CD4-positive, alpha-beta memory T cell (primary cell): Measurements from ENCODE around the gene BCL6. TPM values are rescaled to one million over a fixed set of nuclear protein-coding genes. Genes with fewer than 3 reads are reported as not detected.

Source experiments
- CTCF ChIA-PET: fragments of 350-600 bp; sonication (Branson Sonifier 250); formaldehyde crosslinking; loops from one replicate; lab custom pipeline; 2021; ENCODE audit warnings: inconsistent platforms; ENCODE audit not compliant: partially characterized antibody; lab: Charles Lee
- POLR2A ChIA-PET: fragments of 350-600 bp; sonication (Branson Sonifier 250); formaldehyde crosslinking; loops from one replicate; lab custom pipeline; 2021; ENCODE audit not compliant: partially characterized antibody; lab: Charles Lee
- DNase-seq, 5 donors: peaks; one replicate each; pipeline versions ENCODE4 v3.0.0 to v3.0.0-alpha.2; 2020 to 2022; ENCODE audit warnings: mixed read lengths in 1 of 5
- H3K27ac ChIP-seq: one replicate; pipeline ENCODE4 v1.7.0; 2013; ENCODE audit warnings: low read depth, low read length
- H3K27me3 ChIP-seq: 2 replicates; pipeline ENCODE4 v1.7.0; 2013; ENCODE audit warnings: mild to moderate bottlenecking, low read length, moderate library complexity; ENCODE audit not compliant: insufficient read depth
- H3K36me3 ChIP-seq: 2 replicates; pipeline ENCODE4 v1.7.0; 2013; ENCODE audit warnings: mild to moderate bottlenecking, low read length, moderate library complexity; ENCODE audit not compliant: insufficient read depth
- H3K4me1 ChIP-seq: 2 replicates; pipeline ENCODE4 v1.7.0; 2013; ENCODE audit warnings: mild to moderate bottlenecking, low read length, moderate library complexity; ENCODE audit not compliant: insufficient read depth
- H3K4me3 ChIP-seq, 2 donors: one replicate each; pipeline ENCODE4 v1.7.0; 2013; ENCODE audit warnings: low read length in 2 of 2, mild to moderate bottlenecking in 1 of 2
- H3K9me3 ChIP-seq, 2 donors: one replicate each; pipeline ENCODE4 v1.7.0; 2013; ENCODE audit warnings: low read length in 2 of 2, control low read depth in 1 of 2; ENCODE audit not compliant: control insufficient read depth in 1 of 2
- H3K27ac Mint-ChIP-seq, 7 donors: one replicate each; pipeline ENCODE4 v1.8.0; 2020 to 2021; ENCODE audit warnings: mixed read lengths in 7 of 7, mild to moderate bottlenecking in 6 of 7, inconsistent platforms in 3 of 7, moderate library complexity in 3 of 7
- H3K27me3 Mint-ChIP-seq, 2 donors: one replicate each; pipeline ENCODE4 v1.8.0; 2020 to 2021; ENCODE audit warnings: mixed read lengths in 2 of 2
- H3K36me3 Mint-ChIP-seq, 2 donors: one replicate each; pipeline ENCODE4 v1.8.0; 2020 to 2021; ENCODE audit warnings: mixed read lengths in 2 of 2, inconsistent platforms in 1 of 2, mild to moderate bottlenecking in 1 of 2
- H3K4me1 Mint-ChIP-seq, 4 donors: one replicate each; pipeline ENCODE4 v1.8.0; 2020 to 2021; ENCODE audit warnings: mixed read lengths in 4 of 4, mild to moderate bottlenecking in 1 of 4
- H3K4me3 Mint-ChIP-seq, 8 donors: one replicate each; pipeline ENCODE4 v1.8.0; 2020 to 2021; ENCODE audit warnings: mixed read lengths in 8 of 8, mild to moderate bottlenecking in 7 of 8, moderate library complexity in 6 of 8, inconsistent platforms in 3 of 8
- H3K9me3 Mint-ChIP-seq, 8 donors: one replicate each; pipeline ENCODE4 v1.8.0; 2020 to 2021; ENCODE audit warnings: mixed read lengths in 8 of 8, mild to moderate bottlenecking in 5 of 8, inconsistent platforms in 3 of 8, moderate library complexity in 1 of 8
- intact Hi-C: fragments of 100-400 bp; cut with micrococcal nuclease; formaldehyde crosslinking; loops from one replicate; pipeline ENCODE4 v1.15.1; 2023
- polyA plus RNA-seq, 2 donors: library from polyadenylated mRNA; unstranded; fragments of 300-500 nt; fragmentation: Illumina TruSeq; gene quantifications; one replicate each; pipeline ENCODE4 v1.2.3, GENCODE V29; 2021
- total RNA-seq, 2 experiments: library from RNA; stranded (reverse); gene quantifications; one replicate each; pipeline ENCODE4 v1.2.3, GENCODE V29; 2021

BCL6 gene
- total and polyA plus RNA-seq, 4 experiments from 2014 or later: 1.1 to 34.8 (median 16.6) TPM

DNA sequence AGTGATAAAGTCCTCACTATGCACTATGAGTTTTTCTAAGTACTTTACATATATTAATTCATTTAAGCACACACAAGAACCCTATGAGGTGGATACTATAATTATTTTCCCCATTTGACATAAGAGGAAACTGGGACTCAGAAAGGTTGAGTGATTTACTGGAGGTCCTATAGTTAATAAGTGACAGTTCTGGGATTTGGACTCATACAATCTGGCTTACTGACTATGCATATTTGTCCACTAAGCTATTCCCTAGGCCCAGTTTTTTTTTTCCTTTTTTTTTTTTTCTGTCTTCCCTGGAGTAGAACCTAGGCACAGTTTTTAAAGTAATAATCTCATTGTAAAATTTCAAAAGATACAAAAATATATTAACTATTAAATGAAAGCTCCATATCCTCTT lies 36.6 kb downstream of the BCL6 start:
- H3K4me3 Mint-ChIP-seq: no peak overlapping the region
- H3K4me1 Mint-ChIP-seq: peaks cover 3 to 8% (median 7%) of the 10 kb centered on the region in 4 donors
- DNase-seq: no peak
- H3K4me3 ChIP-seq: no peak overlapping the region
- no peaks in the 10 kb centered on the region for H3K36me3 ChIP-seq
- ChIA-PET CTCF (interaction anchor here (0.9 to 8.4 kb wide), 3 partner anchors 13 to 390 kb away, joined by 3 to 50 read pairs (median 11); no protein-coding TSS in a partner anchor), POLR2A (no interaction called here)
- no peaks in the 10 kb centered on the region for H3K27me3 ChIP-seq
- peaks cover 8% of the 10 kb centered on the region for H3K4me1 ChIP-seq
- intact Hi-C loops: no loop called here
- no peak overlapping the region for H3K27ac ChIP-seq
- H3K27me3 Mint-ChIP-seq: no peaks in the 10 kb centered on the region
- no peaks in the 10 kb centered on the region for H3K9me3 ChIP-seq
- no peak overlapping the region for H3K27ac Mint-ChIP-seq
- H3K36me3 Mint-ChIP-seq: no peaks in the 10 kb centered on the region
- H3K9me3 Mint-ChIP-seq: peaks cover 0 to 2% (median 0%) of the 10 kb centered on the region in 8 donors

DNA sequence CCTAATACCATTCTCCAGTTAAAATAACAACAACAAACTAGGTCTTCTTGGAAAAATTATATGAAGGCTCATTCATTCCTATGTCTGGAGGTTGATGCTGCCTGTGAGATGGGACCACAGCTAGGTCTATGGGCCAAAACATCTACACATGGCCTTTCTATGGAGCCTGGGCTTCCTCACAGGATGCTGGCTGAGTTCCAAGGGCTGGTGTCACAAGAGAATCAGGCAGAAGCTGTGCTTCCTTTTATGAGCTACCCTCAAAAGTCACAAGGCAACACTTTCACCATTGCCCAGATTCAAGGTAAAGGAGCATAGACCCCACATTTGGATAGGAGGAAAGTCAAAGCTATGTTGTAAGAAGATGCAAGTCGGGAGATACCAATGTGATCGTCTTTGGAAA lies 38.3 kb downstream of the BCL6 start:
- ChIA-PET POLR2A (no interaction called here), CTCF (interaction anchor here (1.4 to 8.4 kb wide), 3 partner anchors 13 to 389 kb away, joined by 4 to 50 read pairs (median 11); no protein-coding TSS in a partner anchor)
- Histone ChIP-seq H3K9me3 (no peaks in the 10 kb centered on the region), H3K27ac (no peak overlapping the region), H3K27me3 (no peaks in the 10 kb centered on the region), H3K4me3 (no peak overlapping the region), H3K4me1 (no peaks in the 10 kb centered on the region), H3K36me3 (no peaks in the 10 kb centered on the region)
- no peak for DNase-seq
- Mint-ChIP-seq H3K36me3 (no peaks in the 10 kb centered on the region), H3K4me3 (no peak overlapping the region), H3K9me3 (no peaks in the 10 kb centered on the region), H3K27ac (no peak overlapping the region), H3K27me3 (no peaks in the 10 kb centered on the region), H3K4me1 (no peaks in the 10 kb centered on the region)
- intact Hi-C loops: no loop called here

DNA sequence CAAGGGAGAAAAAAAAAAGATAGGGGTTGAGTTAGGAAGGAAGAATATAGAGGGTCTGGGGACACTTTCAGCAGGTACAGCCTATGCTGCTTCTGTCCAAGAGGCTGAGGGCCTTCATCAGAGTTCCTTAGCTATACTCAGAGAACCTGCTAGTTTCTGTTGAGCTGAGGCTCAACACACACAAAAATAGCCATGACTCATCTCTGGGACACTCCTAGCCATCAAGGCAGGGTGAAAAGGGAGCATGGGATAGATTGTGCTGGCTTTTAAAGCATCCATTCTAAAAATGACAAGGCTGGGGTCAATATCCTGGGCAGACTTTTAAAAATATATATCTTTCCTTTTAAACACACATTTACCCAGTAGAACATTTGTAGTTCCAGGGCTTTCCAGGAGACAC lies 40.1 kb downstream of the BCL6 start:
- Histone ChIP-seq H3K27me3 (no peaks in the 10 kb centered on the region), H3K27ac (no peak overlapping the region), H3K4me3 (no peak overlapping the region), H3K36me3 (no peaks in the 10 kb centered on the region), H3K4me1 (no peaks in the 10 kb centered on the region), H3K9me3 (no peaks in the 10 kb centered on the region)
- ChIA-PET CTCF (interaction anchor here (1.3 to 8.4 kb wide), 4 partner anchors 10 to 387 kb away, joined by 3 to 50 read pairs (median 8); no protein-coding TSS in a partner anchor), POLR2A (no interaction called here)
- Mint-ChIP-seq H3K27me3 (no peaks in the 10 kb centered on the region), H3K36me3 (no peaks in the 10 kb centered on the region), H3K4me3 (no peak overlapping the region), H3K4me1 (no peaks in the 10 kb centered on the region), H3K27ac (no peak overlapping the region), H3K9me3 (no peaks in the 10 kb centered on the region)
- DNase-seq: no peak
- intact Hi-C loops: no loop called here

DNA sequence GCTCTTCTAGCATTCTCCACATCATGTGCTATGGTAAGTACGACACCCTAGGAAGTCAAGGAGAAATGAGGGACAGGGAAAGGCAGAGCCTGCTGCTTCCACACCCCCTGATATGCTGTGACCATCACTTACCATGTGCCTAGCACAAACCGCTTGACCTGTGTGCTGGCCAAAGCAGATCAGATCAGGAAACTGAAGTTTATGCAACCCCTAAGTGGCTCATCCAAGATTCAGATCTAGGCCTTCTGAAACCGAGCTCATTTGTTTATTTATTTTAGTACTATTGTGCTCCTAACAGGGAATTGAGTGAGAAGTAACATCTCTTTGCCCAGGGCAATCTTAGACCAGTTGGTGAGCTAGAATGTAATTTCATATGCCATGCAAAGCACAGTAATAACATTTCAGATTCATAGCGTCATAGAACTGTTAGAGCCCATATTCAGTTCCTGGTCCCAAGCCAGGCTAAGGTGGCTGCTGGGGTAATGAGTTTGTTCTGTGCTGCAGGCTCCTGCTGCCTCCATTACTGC lies 42.7 kb downstream of the BCL6 start, which contains the start of gene RTP2:
RTP2 (minus strand) TSS at position 51 of the 527 bp plus-strand sequence. CDS start 429 bp downstream, outside the sequence.
- H3K9me3 Mint-ChIP-seq: no peaks in the 10 kb centered on the region
- CTCF ChIA-PET: interaction anchor here (0.8 to 8.4 kb wide), 5 partner anchors 11 to 384 kb away, joined by 3 to 50 read pairs (median 6); no protein-coding TSS in a partner anchor
- Histone ChIP-seq H3K36me3 (no peaks in the 10 kb centered on the region), H3K9me3 (no peaks in the 10 kb centered on the region), H3K27me3 (no peaks in the 10 kb centered on the region), H3K4me3 (no peak within 1 kb of the TSS), H3K4me1 (no peaks in the 10 kb centered on the region), H3K27ac (no peak within 1 kb of the TSS)
- H3K27me3 Mint-ChIP-seq: peaks cover 0 to under 1% of the 10 kb centered on the region in 2 donors
- H3K27ac Mint-ChIP-seq: no peak within 1 kb of the TSS
- H3K36me3 Mint-ChIP-seq: no peaks in the 10 kb centered on the region
- H3K4me3 Mint-ChIP-seq: no peak within 1 kb of the TSS
- intact Hi-C loops: no loop called here
- no peak for DNase-seq
- POLR2A ChIA-PET: no interaction called here
- no peaks in the 10 kb centered on the region for H3K4me1 Mint-ChIP-seq

DNA sequence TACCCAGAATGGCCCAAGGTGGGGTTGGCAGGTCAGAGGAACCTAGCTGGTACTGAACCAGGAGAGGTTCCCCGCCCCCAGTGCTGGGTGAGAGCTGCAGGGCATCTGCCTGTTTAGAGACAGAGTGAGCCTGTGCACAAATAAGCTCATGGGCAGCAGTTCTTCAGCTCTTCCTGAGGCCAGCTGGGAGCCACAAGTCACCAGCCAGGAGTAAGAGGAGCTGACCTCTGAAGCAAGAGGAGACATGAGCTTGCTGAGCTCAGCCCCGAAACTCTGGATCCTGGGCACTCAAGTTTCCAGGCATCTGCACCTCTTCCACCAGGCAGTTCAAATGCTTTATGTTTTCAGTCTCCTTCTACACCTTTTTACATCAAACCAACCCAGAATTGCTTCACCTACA lies 45.0 kb downstream of the BCL6 start:
- Mint-ChIP-seq H3K4me1 (no peaks in the 10 kb centered on the region), H3K27ac (no peak overlapping the region), H3K9me3 (no peaks in the 10 kb centered on the region), H3K27me3 (peaks cover 0 to 3% of the 10 kb centered on the region in 2 donors), H3K36me3 (no peaks in the 10 kb centered on the region), H3K4me3 (no peak overlapping the region)
- DNase-seq: no peak
- ChIA-PET CTCF (interaction anchor here (1.7 to 4.1 kb wide), 2 partner anchors 21 to 381 kb away, joined by 11 to 15 read pairs; no protein-coding TSS in a partner anchor), POLR2A (no interaction called here)
- H3K36me3 ChIP-seq: no peaks in the 10 kb centered on the region
- intact Hi-C loops: no loop called here
- H3K4me3 ChIP-seq: no peak overlapping the region
- H3K9me3 ChIP-seq: no peaks in the 10 kb centered on the region
- H3K4me1 ChIP-seq: no peaks in the 10 kb centered on the region
- no peaks in the 10 kb centered on the region for H3K27me3 ChIP-seq
- H3K27ac ChIP-seq: no peak overlapping the region

DNA sequence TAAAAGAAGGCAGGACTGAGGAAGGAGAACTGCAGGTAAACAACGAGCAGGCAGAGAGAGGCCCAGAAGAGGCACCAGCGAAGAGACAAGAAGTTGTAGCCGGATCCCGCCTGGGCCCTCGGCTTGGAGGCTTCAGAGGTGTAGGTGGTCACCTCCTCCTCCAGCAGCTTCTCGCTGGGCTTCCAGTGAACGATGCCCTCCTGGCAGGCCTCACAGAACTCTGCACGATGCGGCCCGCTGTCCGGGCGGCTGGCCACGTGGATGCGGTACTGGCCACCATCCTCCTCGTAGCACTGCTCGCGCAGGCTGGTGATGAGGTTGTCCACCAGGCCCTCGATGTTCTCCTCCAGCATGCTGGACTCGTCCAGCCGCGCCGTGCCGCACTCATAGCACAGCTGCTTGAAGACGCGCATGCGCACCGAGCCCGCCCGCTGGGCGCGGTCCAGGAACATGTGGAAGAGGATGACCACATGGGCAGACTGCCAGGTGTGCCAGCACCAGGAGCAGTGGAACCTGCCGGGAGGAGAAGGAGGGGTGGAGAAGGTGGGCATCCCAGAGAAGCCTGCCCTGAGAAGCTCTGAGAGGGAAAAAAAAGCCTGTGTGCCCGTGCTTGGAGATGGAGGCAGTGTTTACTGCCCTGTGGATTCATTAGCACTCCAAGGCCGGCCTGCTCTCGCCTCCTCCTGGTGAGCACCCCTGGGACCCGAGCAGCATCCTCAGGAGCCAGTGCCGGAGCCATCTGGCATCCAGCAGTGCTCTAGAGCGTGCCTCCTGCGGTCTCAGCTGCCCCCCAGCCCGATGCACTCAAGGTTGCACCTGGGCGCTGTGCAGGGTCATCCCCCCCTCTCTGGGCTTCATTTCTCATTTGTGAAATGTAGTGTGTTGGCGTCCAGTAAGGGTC lies 46.5 kb downstream of the BCL6 start:
- Mint-ChIP-seq H3K4me1 (no peaks in the 10 kb centered on the region), H3K36me3 (no peaks in the 10 kb centered on the region), H3K27ac (no peak overlapping the region), H3K9me3 (no peaks in the 10 kb centered on the region), H3K4me3 (no peak overlapping the region), H3K27me3 (peaks cover 6 to 16% of the 10 kb centered on the region in 2 donors)
- Histone ChIP-seq H3K27me3 (no peaks in the 10 kb centered on the region), H3K9me3 (no peaks in the 10 kb centered on the region), H3K4me3 (no peak overlapping the region), H3K27ac (no peak overlapping the region), H3K36me3 (no peaks in the 10 kb centered on the region), H3K4me1 (no peaks in the 10 kb centered on the region)
- no peak for DNase-seq
- ChIA-PET CTCF (interaction anchor here (1.2 kb wide), 1 partner anchor 19 kb away, joined by 3 read pairs; no protein-coding TSS in a partner anchor), POLR2A (no interaction called here)
- intact Hi-C loops: no loop called here

DNA sequence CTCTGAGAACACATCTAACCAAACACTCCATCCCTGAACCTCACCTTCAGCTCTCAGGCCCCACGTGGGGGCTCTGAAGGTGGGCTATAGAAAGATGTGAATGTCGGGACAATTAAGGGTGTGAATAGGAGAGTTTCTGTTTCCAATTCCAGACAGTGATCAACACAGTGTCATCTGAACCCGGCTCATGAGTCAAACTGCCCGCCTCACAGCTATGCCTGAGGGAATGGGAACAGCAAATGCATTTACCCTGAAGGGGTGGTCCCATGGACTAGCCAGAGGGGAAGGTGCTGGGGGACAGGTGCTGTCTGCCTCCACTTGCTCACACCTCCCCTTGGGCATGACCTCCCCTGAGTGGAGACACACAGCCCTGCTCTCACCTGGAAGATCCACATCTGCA lies 49.2 kb downstream of the BCL6 start:
- Histone ChIP-seq H3K4me3 (no peak overlapping the region), H3K4me1 (no peaks in the 10 kb centered on the region), H3K27me3 (no peaks in the 10 kb centered on the region), H3K27ac (no peak overlapping the region), H3K9me3 (no peaks in the 10 kb centered on the region), H3K36me3 (no peaks in the 10 kb centered on the region)
- H3K27me3 Mint-ChIP-seq: peaks cover 8 to 24% of the 10 kb centered on the region in 2 donors
- no peaks in the 10 kb centered on the region for H3K4me1 Mint-ChIP-seq
- H3K9me3 Mint-ChIP-seq: peaks cover 0 to 2% (median 0%) of the 10 kb centered on the region in 8 donors
- no peaks in the 10 kb centered on the region for H3K36me3 Mint-ChIP-seq
- ChIA-PET CTCF (interaction anchor here (1.1 to 1.5 kb wide), 2 partner anchors 13 to 21 kb away, joined by 3 read pairs; no protein-coding TSS in a partner anchor), POLR2A (no interaction called here)
- no peak overlapping the region for H3K27ac Mint-ChIP-seq
- no peak overlapping the region for H3K4me3 Mint-ChIP-seq
- no peak for DNase-seq
- intact Hi-C loops: no loop called here
